Kidney epithelial cell (primary cell): ENCODE data around the gene CNBP. TPM values are rescaled to one million over a fixed set of nuclear protein-coding genes. Genes with fewer than 3 reads are reported as not detected.

ENCODE experiments used
- DNase-seq: peaks from one replicate; pipeline ENCODE4 v3.0.0-alpha.2; 2010; ENCODE audit warnings: low read depth
- H3K27me3 ChIP-seq: 2 replicates; pipeline ENCODE4 v1.6.0; 2011; ENCODE audit warnings: low read length; ENCODE audit not compliant: control insufficient read depth, insufficient read depth
- H3K36me3 ChIP-seq: 2 replicates; pipeline ENCODE4 v1.5.1; 2011; ENCODE audit warnings: low read length; ENCODE audit not compliant: control insufficient read depth, insufficient read depth
- H3K4me3 ChIP-seq: 2 replicates; pipeline ENCODE4 v1.5.1; 2011; ENCODE audit warnings: low read depth, mild to moderate bottlenecking, control low read depth, low read length
- CTCF ChIP-seq: IDR thresholded peaks from 2 replicates; pipeline ENCODE4 v1.5.1; 2011; ENCODE audit warnings: mild to moderate bottlenecking, moderate library complexity, low read length, control low read depth, inconsistent platforms; ENCODE audit not compliant: insufficient read depth, poor library complexity, severe bottlenecking
- total RNA-seq: library from RNA; depleted of rRNA; stranded (reverse); fragments of >200 nt; gene quantifications from 2 replicates; pipeline ENCODE4 v1.2.3, GENCODE V29; 2015

The CNBP gene
- total RNA-seq, 1 donor from 2014 or later, result 271 TPM

GRCh38 chr3:129120254-129121004, 63.3 kb downstream of the CNBP start:
- peak; percentile 20 for TF ChIP-seq CTCF
- DNase-seq, result peak; percentile 69
- Histone ChIP-seq H3K36me3 (no peaks in the 10 kb centered on the region), H3K27me3 (no peaks in the 10 kb centered on the region), H3K4me3 (peak overlapping the region; percentile 51)

GRCh38 chr3:129119365-129120100, 64.2 kb downstream of the CNBP start:
- no peak for TF ChIP-seq CTCF
- Histone ChIP-seq H3K4me3 (peak overlapping the region; percentile 51), H3K27me3 (no peaks in the 10 kb centered on the region), H3K36me3 (no peaks in the 10 kb centered on the region)
- DNase-seq, result no peak

GRCh38 chr3:129118745-129119144, 65.0 kb downstream of the CNBP start:
- TF ChIP-seq CTCF, result no peak
- no peaks in the 10 kb centered on the region for H3K27me3 ChIP-seq
- no peaks in the 10 kb centered on the region for H3K36me3 ChIP-seq
- no peak for DNase-seq
- H3K4me3 ChIP-seq, result no peak overlapping the region

Other genes starting within 250 kb of the CNBP start
- gene CFAP92, start 189.8 kb downstream of the CNBP start, total RNA-seq, result 0.50 and 1.7 TPM in 2 replicates
- 0.14 TPM in 1 of 2 replicates, not detected in the other for gene EFCC1, start 182.6 kb downstream of the CNBP start, total RNA-seq
- gene GP9, start 123.1 kb downstream of the CNBP start, total RNA-seq, result not detected in 2 replicates
- gene RAB43, start 62.1 kb downstream of the CNBP start, total RNA-seq, result 54.6 and 58.0 TPM in 2 replicates
- 21.2 and 27.7 TPM in 2 replicates for gene ISY1, start 22.8 kb downstream of the CNBP start, total RNA-seq
- gene COPG1, start 65.7 kb upstream of the CNBP start, total RNA-seq, result 159 and 173 TPM in 2 replicates
- gene HMCES, start 95.0 kb upstream of the CNBP start, total RNA-seq, result 30.1 and 31.4 TPM in 2 replicates
- not detected in 2 replicates for gene EFCAB12, start 244.7 kb upstream of the CNBP start, total RNA-seq